Activated CD8-positive, alpha-beta memory T cell treated with anti-CD3 and anti-CD28 coated beads, Interleukin-2, amount 10 ng/mL, durations not matched to agents 7 days and 5 days (primary cell): Measurements from ENCODE around the gene CDKL4. TPM values are rescaled to one million over a fixed set of nuclear protein-coding genes. Genes with fewer than 3 reads are reported as not detected.
"Not testable (repeated sequence)": the region's sequence is repeated elsewhere in the genome, so short reads cannot be mapped to it uniquely, and the experiment has no call there.

Experiments used
- ATAC-seq: fragments of 150-1000 bp; cut with Tn5 transposase; one replicate; pipeline ENCODE4 v1.10.0; 2021; ENCODE audit warnings: moderate library complexity
- CTCF ChIA-PET: fragments of 350-600 bp; sonication (Branson Sonifier 250); formaldehyde crosslinking; loops from one replicate; lab custom pipeline; 2021; ENCODE audit warnings: antibody characterized with exemption; lab: Charles Lee
- DNase-seq: peaks from one replicate; pipeline ENCODE4 v3.0.0-alpha.2; 2020
- H3K27ac Mint-ChIP-seq: one replicate; pipeline ENCODE4 v1.8.0; 2021; ENCODE audit warnings: mild to moderate bottlenecking, mixed read lengths
- H3K27me3 Mint-ChIP-seq: one replicate; pipeline ENCODE4 v1.8.0; 2021; ENCODE audit warnings: mixed read lengths
- H3K36me3 Mint-ChIP-seq: one replicate; pipeline ENCODE4 v1.8.0; 2021; ENCODE audit warnings: mild to moderate bottlenecking, mixed read lengths
- H3K4me1 Mint-ChIP-seq: one replicate; pipeline ENCODE4 v1.8.0; 2021; ENCODE audit warnings: mixed read lengths
- H3K4me3 Mint-ChIP-seq: one replicate; pipeline ENCODE4 v1.8.0; 2021; ENCODE audit warnings: mild to moderate bottlenecking, moderate library complexity, mixed read lengths
- H3K9me3 Mint-ChIP-seq: one replicate; pipeline ENCODE4 v1.8.0; 2022; ENCODE audit warnings: low read depth, mixed read lengths
- total RNA-seq, 2 experiments: library from RNA; stranded (reverse); gene quantifications; one replicate each; pipeline ENCODE4 v1.2.3, GENCODE V29; 2021

Gene CDKL4
- total RNA-seq, 2 experiments from 2014 or later = 0.32 to 1.1 TPM

GRCh38 chr2:39197003-39197402 is 46.8 kb downstream of the CDKL4 start:
- CTCF ChIA-PET, DNase-seq, H3K27ac Mint-ChIP-seq, H3K4me1 Mint-ChIP-seq, H3K27me3 Mint-ChIP-seq, ATAC-seq, H3K4me3 Mint-ChIP-seq: not testable (repeated sequence)
- Mint-ChIP-seq H3K36me3 (peaks cover 56% of the 10 kb centered on the region), H3K9me3 (peaks cover 25% of the 10 kb centered on the region)

GRCh38 chr2:39194686-39195085 is 49.1 kb downstream of the CDKL4 start:
- H3K4me1 Mint-ChIP-seq = peaks cover 7% of the 10 kb centered on the region
- no peak overlapping the region for H3K4me3 Mint-ChIP-seq
- CTCF ChIA-PET = interaction anchor here (1.4 kb wide), 1 partner anchor 33 kb away, joined by 3 read pairs; no protein-coding TSS in a partner anchor
- no peak for ATAC-seq
- H3K27ac Mint-ChIP-seq = no peak overlapping the region
- peaks cover 21% of the 10 kb centered on the region for H3K9me3 Mint-ChIP-seq
- DNase-seq = no peak
- H3K27me3 Mint-ChIP-seq = no peaks in the 10 kb centered on the region
- peaks cover 39% of the 10 kb centered on the region for H3K36me3 Mint-ChIP-seq

- H3K9me3 Mint-ChIP-seq = no peaks in the 10 kb centered on the region
- peak; percentile 53 for ATAC-seq
- peak; percentile 47 for DNase-seq
- H3K4me3 Mint-ChIP-seq = no peak overlapping the region
- H3K36me3 Mint-ChIP-seq = peaks cover 3% of the 10 kb centered on the region
- CTCF ChIA-PET = interaction anchor here (0.6 to 1.4 kb wide), 3 partner anchors 24 to 64 kb away, joined by 3 to 4 read pairs (median 3); no protein-coding TSS in a partner anchor
- peaks cover 16% of the 10 kb centered on the region for H3K4me1 Mint-ChIP-seq
- no peaks in the 10 kb centered on the region for H3K27me3 Mint-ChIP-seq
- no peak overlapping the region for H3K27ac Mint-ChIP-seq
Measured at GRCh38 chr2:39188960-39189494, 54.7 kb downstream of the CDKL4 start.

GRCh38 chr2:39183673-39184072 is 60.1 kb downstream of the CDKL4 start:
- DNase-seq (no peak), ATAC-seq (no peak)
- CTCF ChIA-PET = no interaction called here
- Mint-ChIP-seq H3K9me3 (no peaks in the 10 kb centered on the region), H3K4me3 (no peak overlapping the region), H3K4me1 (peaks cover under 1% of the 10 kb centered on the region), H3K27me3 (no peaks in the 10 kb centered on the region), H3K27ac (no peak overlapping the region), H3K36me3 (peaks cover 5% of the 10 kb centered on the region)

- no peaks in the 10 kb centered on the region for H3K27me3 Mint-ChIP-seq
- no peaks in the 10 kb centered on the region for H3K9me3 Mint-ChIP-seq
- CTCF ChIA-PET = interaction anchor here (0.7 kb wide), 1 partner anchor 25 kb away, joined by 3 read pairs; no protein-coding TSS in a partner anchor
- no peak overlapping the region for H3K4me3 Mint-ChIP-seq
- no peak for DNase-seq
- H3K27ac Mint-ChIP-seq = no peak overlapping the region
- ATAC-seq = no peak
- no peaks in the 10 kb centered on the region for H3K4me1 Mint-ChIP-seq
- peaks cover 2% of the 10 kb centered on the region for H3K36me3 Mint-ChIP-seq
Measured at GRCh38 chr2:39181297-39181696, 62.5 kb downstream of the CDKL4 start.

- H3K9me3 Mint-ChIP-seq = no peaks in the 10 kb centered on the region
- H3K27ac Mint-ChIP-seq = no peak overlapping the region
- CTCF ChIA-PET = no interaction called here
- H3K27me3 Mint-ChIP-seq = no peaks in the 10 kb centered on the region
- H3K4me1 Mint-ChIP-seq = no peaks in the 10 kb centered on the region
- peaks cover 2% of the 10 kb centered on the region for H3K36me3 Mint-ChIP-seq
- DNase-seq (no peak), ATAC-seq (no peak)
- H3K4me3 Mint-ChIP-seq = no peak overlapping the region
Measured at GRCh38 chr2:39179974-39180960, 63.5 kb downstream of the CDKL4 start.

- Mint-ChIP-seq H3K27me3 (no peaks in the 10 kb centered on the region), H3K36me3 (peaks cover 2% of the 10 kb centered on the region), H3K4me3 (no peak overlapping the region), H3K4me1 (no peaks in the 10 kb centered on the region), H3K9me3 (no peaks in the 10 kb centered on the region), H3K27ac (no peak overlapping the region)
- DNase-seq (no peak), ATAC-seq (no peak)
- CTCF ChIA-PET = no interaction called here
Measured at GRCh38 chr2:39178756-39179155, 65.0 kb downstream of the CDKL4 start.

- H3K4me3 Mint-ChIP-seq = no peak overlapping the region
- no peaks in the 10 kb centered on the region for H3K27me3 Mint-ChIP-seq
- no peaks in the 10 kb centered on the region for H3K36me3 Mint-ChIP-seq
- CTCF ChIA-PET = no interaction called here
- H3K27ac Mint-ChIP-seq = no peak overlapping the region
- no peak for DNase-seq
- H3K4me1 Mint-ChIP-seq = no peaks in the 10 kb centered on the region
- no peaks in the 10 kb centered on the region for H3K9me3 Mint-ChIP-seq
- no peak for ATAC-seq
Measured at GRCh38 chr2:39176997-39177396, 66.8 kb downstream of the CDKL4 start.

- no peaks in the 10 kb centered on the region for H3K9me3 Mint-ChIP-seq
- no peak for ATAC-seq
- DNase-seq = no peak
- peaks cover 7% of the 10 kb centered on the region for H3K4me1 Mint-ChIP-seq
- no peak overlapping the region for H3K4me3 Mint-ChIP-seq
- no peaks in the 10 kb centered on the region for H3K27me3 Mint-ChIP-seq
- CTCF ChIA-PET = no interaction called here
- no peak overlapping the region for H3K27ac Mint-ChIP-seq
- H3K36me3 Mint-ChIP-seq = peaks cover 4% of the 10 kb centered on the region
Measured at GRCh38 chr2:39175026-39175812, 68.6 kb downstream of the CDKL4 start.

- H3K27ac Mint-ChIP-seq = no peak overlapping the region
- H3K9me3 Mint-ChIP-seq = no peaks in the 10 kb centered on the region
- no peak for DNase-seq
- H3K27me3 Mint-ChIP-seq = no peaks in the 10 kb centered on the region
- peaks cover 7% of the 10 kb centered on the region for H3K4me1 Mint-ChIP-seq
- ATAC-seq = no peak
- CTCF ChIA-PET = interaction anchor here (1.7 kb wide), 1 partner anchor 227 kb away, joined by 4 read pairs; no protein-coding TSS in a partner anchor
- H3K36me3 Mint-ChIP-seq = peaks cover 4% of the 10 kb centered on the region
- H3K4me3 Mint-ChIP-seq = no peak overlapping the region
Measured at GRCh38 chr2:39174022-39174421, 69.7 kb downstream of the CDKL4 start.

GRCh38 chr2:39172047-39172706 is 71.6 kb downstream of the CDKL4 start:
- CTCF ChIA-PET = interaction anchor here (1.0 kb wide), 1 partner anchor 22 kb away, joined by 3 read pairs; no protein-coding TSS in a partner anchor

GRCh38 chr2:39171621-39172020 is 72.1 kb downstream of the CDKL4 start:
- CTCF ChIA-PET = no interaction called here
- DNase-seq (no peak), ATAC-seq (no peak)
- Mint-ChIP-seq H3K27ac (no peak overlapping the region), H3K36me3 (peaks cover 4% of the 10 kb centered on the region), H3K4me1 (peaks cover 10% of the 10 kb centered on the region), H3K9me3 (no peaks in the 10 kb centered on the region), H3K27me3 (no peaks in the 10 kb centered on the region), H3K4me3 (no peak overlapping the region)

More at GRCh38 chr2:39172047-39172706, 71.6 kb downstream of the CDKL4 start:
- not testable (repeated sequence) for H3K4me3 Mint-ChIP-seq, H3K9me3 Mint-ChIP-seq, H3K27me3 Mint-ChIP-seq, ATAC-seq, DNase-seq, H3K36me3 Mint-ChIP-seq, H3K27ac Mint-ChIP-seq, H3K4me1 Mint-ChIP-seq
